Measurements from ENCODE around the gene SEL1L.
A peak's percentile ranks its signal among the peaks of the same experiment; 100 is the strongest.
"Not testable (repeated sequence)": the region's sequence is repeated elsewhere in the genome, so short reads cannot be mapped to it uniquely, and the experiment has no call there.

Gene SEL1L

DNA sequence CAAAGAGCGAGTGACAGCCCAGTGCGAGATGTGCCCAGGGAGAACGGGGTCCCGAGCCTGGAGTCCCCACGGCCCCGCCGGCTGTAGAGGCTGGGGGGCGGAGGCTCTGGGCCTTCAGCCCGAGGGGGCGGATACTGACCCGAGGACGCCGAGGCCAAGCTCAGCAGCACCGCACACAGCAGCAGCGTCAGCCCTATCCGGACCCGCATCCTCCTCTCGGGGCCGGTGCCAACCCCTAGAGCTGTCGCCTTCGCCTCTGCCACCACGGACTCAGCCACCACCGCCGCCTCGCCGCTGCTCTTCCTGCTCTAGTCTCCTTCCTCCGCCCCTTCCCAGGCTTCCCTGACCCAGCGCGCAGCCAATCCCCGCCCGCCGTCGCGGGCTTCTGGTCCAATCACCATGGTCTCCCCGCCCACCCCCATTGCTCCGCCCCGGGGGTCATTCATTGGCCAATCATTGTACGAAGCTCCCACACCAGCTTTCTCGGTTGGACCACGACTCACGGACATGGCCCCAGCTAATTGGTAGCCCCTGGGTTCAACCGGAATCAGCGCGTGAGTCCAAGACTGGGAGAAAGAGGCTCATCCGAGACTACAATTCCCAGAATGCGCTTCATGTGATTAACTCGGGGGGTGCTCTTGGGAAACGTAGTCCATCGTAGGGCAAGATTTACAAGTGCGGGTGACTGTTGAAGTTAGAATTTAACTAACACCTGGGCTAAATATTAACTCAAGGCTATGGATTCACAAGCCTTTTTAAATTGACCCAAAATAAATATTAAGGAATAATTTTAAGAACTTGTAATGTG, at the start of gene SEL1L:
Gene SEL1L, minus strand, starts transcription at position 318 of the 808 bp plus-strand sequence. Its CDS starts 109 bp downstream, at position 209.
- Mint-ChIP-seq H3K4me1 (peaks cover 53% of the 10 kb centered on the region), H3K4me3 (peak within 1 kb of the TSS; percentile 87 to 94), H3K27me3 (peaks cover 2% of the 10 kb centered on the region), H3K27ac (peak within 1 kb of the TSS; percentile 94 to 95), H3K9me3 (peaks cover 5 to 8% of the 10 kb centered on the region in 2 donors)
- ATAC-seq (peak; percentile 97), DNase-seq (peak; percentile 99)

DNA sequence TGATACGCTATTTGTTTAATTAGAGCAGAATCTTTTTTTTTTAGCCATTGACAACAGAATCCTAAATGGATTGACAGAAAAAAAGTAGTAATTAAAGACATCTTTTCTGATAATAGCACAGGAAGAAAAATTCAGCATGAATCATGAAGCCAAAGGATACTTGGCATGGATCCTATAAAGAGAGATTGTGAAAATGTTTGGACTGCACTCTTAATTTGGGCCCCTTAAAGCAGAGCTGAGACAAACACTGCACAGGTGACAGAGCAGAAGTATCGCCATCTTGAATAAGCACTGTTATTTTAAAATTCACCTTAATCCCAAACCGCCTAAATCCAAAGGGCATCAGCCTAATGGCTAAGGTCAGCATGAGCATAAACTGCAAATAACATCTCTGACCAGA, 48.8 kb upstream of the SEL1L start:
- DNase-seq, result no peak
- no peak overlapping the region for H3K27ac Mint-ChIP-seq
- H3K27me3 Mint-ChIP-seq, result peaks cover 22% of the 10 kb centered on the region
- peaks cover 11 to 21% of the 10 kb centered on the region in 2 donors for H3K9me3 Mint-ChIP-seq
- no peak overlapping the region for H3K4me3 Mint-ChIP-seq
- no peaks in the 10 kb centered on the region for H3K4me1 Mint-ChIP-seq
- ATAC-seq, result no peak

DNA sequence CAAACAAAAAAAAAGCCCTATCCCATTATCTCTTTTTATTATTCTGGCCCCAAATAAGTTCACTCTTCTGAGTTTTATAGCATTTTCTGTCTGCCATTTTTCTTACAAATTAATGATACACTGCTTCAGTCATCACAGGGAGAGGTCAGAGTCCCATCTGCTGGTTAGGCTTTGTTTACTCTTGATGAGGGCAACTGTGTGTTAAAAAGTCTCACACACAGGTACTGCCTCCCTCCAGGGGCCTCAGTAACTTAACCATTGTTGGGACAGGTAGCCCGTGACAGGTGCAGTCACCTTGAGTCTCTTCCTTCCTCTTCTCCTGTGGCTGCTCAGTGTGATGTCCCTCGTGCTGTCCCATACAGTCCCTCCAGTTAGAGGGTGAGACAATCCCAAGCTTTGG, 45.5 kb upstream of the SEL1L start:
- ATAC-seq (no peak), DNase-seq (no peak)
- H3K27ac Mint-ChIP-seq, result no peak overlapping the region
- no peaks in the 10 kb centered on the region for H3K4me1 Mint-ChIP-seq
- H3K4me3 Mint-ChIP-seq, result no peak overlapping the region
- H3K27me3 Mint-ChIP-seq, result peaks cover 35% of the 10 kb centered on the region
- H3K9me3 Mint-ChIP-seq, result peaks cover 11 to 21% of the 10 kb centered on the region in 2 donors

DNA sequence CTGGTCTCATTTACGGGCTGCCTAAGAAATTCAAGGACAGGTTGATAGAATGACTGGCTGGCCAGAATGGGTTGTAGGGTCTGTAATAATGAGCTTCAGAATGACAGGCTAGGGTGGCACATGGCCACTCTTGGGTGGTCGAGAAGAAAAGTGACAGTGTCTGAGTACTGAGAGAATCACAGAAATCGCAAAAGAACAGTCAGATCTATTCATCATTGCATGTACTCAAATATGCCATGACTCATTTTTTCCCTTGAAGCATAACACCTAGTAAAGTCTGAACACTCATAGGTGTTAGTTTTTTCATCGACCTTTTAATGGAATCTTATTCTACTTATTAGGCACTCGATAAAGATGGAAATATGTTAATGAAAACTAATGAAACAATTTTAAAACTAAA, 37.8 kb upstream of the SEL1L start:
- Mint-ChIP-seq H3K4me1 (no peaks in the 10 kb centered on the region), H3K27ac (no peak overlapping the region), H3K9me3 (no peaks in the 10 kb centered on the region), H3K4me3 (no peak overlapping the region), H3K27me3 (peaks cover 47% of the 10 kb centered on the region)
- DNase-seq (no peak), ATAC-seq (peak; percentile 54)

DNA sequence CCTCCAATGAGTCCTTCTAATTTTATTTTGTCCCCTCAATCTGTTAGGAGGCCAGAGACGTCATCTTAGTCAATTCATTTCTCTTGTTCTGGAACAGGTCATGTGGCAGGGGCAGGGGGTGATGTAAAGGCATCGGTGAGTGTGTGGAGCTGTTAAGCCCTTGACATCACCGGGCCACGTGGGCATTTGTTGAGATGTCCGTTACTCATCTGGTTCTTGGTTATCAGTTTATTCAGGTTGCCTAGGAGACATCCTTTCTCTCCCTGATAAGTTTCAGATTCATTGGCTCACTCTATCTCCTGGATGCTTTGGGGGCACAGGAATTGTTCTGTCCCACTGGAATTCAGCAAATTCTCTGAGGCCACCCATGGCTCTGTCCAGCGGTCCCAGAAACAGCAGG, 33.6 kb upstream of the SEL1L start:
- ATAC-seq, result no peak
- H3K4me3 Mint-ChIP-seq, result no peak overlapping the region

DNA sequence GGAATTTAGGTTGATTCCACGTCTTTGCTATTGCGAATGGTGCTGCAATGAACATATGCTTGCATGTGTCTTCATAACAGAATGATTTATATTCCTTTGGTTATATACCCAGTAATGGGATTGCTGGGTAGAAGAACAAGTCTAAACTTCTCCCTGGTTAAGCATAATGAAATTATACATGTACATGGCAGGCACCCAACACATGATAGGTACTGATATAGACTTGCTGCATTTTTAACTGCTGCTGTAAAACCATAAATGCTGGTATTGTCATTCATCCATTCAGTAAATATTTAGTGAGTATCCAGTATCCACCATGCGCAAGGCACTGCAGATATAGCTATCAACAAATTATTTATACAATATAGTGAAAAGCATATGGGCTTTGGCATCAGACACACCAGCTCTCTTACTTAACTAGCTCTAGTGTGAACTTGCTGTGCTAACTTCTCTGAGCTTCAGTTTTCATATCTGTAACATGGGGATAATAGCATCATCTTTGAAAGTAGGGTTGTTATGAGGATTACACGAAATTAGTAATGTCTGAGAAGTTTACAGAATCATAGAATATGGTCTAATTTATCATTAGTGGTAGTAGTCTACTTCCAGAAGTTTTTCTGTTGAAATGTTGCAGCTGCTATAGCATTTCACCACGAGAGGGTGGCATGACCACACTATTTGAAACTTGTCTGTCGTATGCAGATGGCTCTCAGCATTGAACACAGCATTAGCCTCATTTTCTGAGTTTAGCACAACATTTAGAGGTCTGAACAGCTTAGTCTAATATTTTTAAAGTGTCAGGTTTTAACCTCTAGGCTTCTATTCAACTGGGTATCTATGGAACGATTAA, 32.0 kb upstream of the SEL1L start:
- Mint-ChIP-seq H3K9me3 (no peaks in the 10 kb centered on the region), H3K4me1 (no peaks in the 10 kb centered on the region), H3K27ac (no peak overlapping the region), H3K27me3 (peaks cover 33% of the 10 kb centered on the region), H3K4me3 (no peak overlapping the region)
- DNase-seq, result no peak
- ATAC-seq, result no peak

More for the DNA sequence above, 33.6 kb upstream of the SEL1L start:
- H3K4me1 Mint-ChIP-seq, result no peaks in the 10 kb centered on the region
- no peak overlapping the region for H3K27ac Mint-ChIP-seq
- DNase-seq, result no peak
- peaks cover 33% of the 10 kb centered on the region for H3K27me3 Mint-ChIP-seq
- no peaks in the 10 kb centered on the region for H3K9me3 Mint-ChIP-seq

DNA sequence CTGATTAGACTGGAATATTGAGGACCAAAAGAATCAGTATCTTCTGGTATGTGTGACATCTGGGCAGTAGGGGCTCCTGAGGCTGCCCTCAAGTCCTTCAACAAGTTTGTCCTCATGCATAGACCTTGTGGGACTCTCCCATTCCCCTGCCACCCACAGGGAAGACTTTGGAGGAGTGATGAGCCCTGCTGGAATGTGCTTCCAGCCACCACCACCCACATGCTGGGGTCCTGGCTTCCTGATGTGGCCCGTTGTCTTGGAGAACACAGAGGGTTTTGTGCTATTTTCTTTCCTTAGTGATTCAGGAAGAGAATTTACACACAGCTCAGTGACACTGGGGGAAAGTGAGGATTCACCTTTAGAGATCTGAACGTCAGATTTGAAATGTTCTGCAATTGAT, 29.2 kb upstream of the SEL1L start:
- Mint-ChIP-seq H3K9me3 (no peaks in the 10 kb centered on the region), H3K4me1 (no peaks in the 10 kb centered on the region), H3K27me3 (peaks cover 19% of the 10 kb centered on the region), H3K4me3 (no peak overlapping the region), H3K27ac (no peak overlapping the region)
- no peak for DNase-seq
- no peak for ATAC-seq

DNA sequence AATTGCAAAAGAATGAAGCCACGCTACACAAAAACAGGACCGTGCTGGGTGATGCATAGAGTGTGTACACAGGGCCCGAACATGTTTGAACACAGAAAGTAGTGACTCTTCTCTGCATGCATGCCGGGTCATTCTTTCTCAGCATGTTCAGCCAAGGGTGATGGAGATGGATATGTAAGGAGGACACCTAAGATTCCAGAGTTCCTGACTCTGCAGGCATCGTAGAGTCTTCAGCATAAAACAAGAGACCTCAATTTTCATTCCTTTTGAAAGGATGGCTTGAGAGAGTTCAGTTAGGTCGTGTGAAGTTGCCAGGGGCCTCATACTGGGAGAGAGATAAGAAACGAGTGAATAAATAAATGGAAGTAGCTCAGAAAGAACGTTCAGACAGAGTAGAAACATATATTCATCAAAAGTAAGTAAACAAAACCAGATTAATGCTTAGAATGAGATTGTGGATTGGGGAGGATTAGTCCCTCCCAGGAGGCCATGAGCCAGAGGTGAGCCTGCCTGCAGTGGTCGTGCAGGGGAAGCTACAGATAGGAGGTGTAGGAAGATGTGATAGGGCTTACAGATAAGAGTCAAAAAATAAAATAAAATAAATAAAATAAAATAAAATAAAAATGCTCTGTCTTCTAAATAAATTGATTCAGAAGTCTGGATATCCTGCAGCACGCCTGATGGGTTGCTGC, 27.6 kb upstream of the SEL1L start:
- ATAC-seq, result no peak
- Mint-ChIP-seq H3K9me3 (no peaks in the 10 kb centered on the region), H3K27me3 (peaks cover 8% of the 10 kb centered on the region), H3K4me3 (no peak overlapping the region), H3K4me1 (no peaks in the 10 kb centered on the region), H3K27ac (no peak overlapping the region)
- DNase-seq, result no peak

DNA sequence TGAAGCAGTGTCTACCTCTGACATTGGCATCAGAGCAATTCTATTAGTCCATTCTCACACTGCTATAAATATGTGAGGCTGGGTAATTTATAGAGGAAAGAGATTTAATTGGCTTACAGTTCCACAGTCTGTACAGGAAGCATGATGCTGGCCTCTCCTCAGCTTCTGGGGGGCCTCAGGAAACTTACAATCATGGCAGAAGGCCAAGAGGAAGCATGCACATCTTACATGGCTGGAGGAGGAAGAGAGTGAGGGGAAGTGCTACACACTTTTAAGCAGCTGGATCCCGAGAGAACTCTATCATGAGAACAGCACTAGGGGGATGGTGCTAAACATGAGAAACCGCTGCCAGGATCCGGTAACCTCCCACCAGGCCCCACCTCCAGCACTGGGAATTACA, 25.7 kb upstream of the SEL1L start:
- no peaks in the 10 kb centered on the region for H3K4me1 Mint-ChIP-seq
- peaks cover 8% of the 10 kb centered on the region for H3K27me3 Mint-ChIP-seq
- no peak overlapping the region for H3K4me3 Mint-ChIP-seq
- DNase-seq (no peak), ATAC-seq (no peak)
- H3K9me3 Mint-ChIP-seq, result no peaks in the 10 kb centered on the region
- H3K27ac Mint-ChIP-seq, result no peak overlapping the region

DNA sequence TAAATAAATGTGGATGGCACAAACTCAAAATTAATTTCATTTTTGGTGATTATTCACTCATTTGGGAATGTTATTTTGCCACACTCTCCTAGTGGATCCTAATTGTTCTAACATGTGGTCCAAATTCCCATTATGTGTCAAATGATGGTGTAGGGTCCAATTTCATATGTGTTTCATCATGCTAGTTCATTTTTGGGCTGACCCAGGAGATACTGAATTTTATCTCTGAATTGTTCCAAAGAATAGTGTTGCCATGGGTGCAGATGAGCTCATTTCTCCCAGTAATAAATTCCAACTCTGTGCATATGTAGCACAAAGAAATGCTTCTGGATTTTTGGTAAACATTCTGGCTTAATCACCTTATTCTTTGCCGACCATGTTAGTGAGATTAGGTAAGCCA, 23.5 kb upstream of the SEL1L start:
- H3K9me3 Mint-ChIP-seq, result no peaks in the 10 kb centered on the region
- no peak for ATAC-seq
- DNase-seq, result no peak
- H3K27me3 Mint-ChIP-seq, result peaks cover 8% of the 10 kb centered on the region
- no peaks in the 10 kb centered on the region for H3K4me1 Mint-ChIP-seq
- no peak overlapping the region for H3K4me3 Mint-ChIP-seq
- no peak overlapping the region for H3K27ac Mint-ChIP-seq

DNA sequence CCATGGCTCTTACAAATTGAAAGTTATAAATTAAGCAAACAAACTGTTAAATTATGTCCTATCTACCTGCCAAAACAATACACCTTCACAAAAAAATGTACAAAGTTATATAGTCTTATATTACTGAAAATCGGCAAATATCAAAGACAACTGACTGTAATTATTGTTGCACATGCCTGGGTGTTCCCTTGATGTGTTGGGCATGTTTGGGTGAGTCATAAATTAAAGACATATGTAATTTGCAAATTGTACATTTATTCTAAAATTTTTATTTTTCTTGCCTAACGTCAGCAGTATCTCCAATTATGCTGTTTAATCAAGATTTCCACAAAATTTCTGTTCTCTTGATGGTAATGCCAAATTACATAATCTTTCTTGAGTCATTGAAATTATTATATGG, 22.0 kb upstream of the SEL1L start:
- Mint-ChIP-seq H3K4me3 (no peak overlapping the region), H3K9me3 (no peaks in the 10 kb centered on the region), H3K27me3 (peaks cover 12% of the 10 kb centered on the region), H3K4me1 (no peaks in the 10 kb centered on the region), H3K27ac (no peak overlapping the region)
- DNase-seq (no peak), ATAC-seq (no peak)

DNA sequence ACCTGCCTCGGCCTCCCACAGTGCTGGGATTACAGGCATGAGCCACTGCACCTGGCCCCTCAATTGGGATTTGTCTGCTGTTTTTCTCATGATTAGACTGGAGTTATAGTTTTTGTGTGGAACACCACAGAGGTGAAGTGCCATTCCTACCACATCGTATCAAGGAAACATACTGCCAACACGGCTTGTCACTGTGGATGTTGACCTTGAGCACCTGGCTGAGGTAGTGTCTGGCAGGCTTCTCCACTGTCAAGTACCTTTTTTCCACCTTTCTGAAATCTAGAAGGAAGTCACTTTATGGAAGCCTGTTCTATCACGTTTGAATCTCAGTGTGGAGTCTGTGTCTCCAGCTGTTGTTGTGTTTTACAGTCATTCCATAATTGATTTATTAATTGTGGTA, 21.4 kb upstream of the SEL1L start:
- Mint-ChIP-seq H3K4me1 (peaks cover 4% of the 10 kb centered on the region), H3K27me3 (peaks cover 12% of the 10 kb centered on the region), H3K4me3 (no peak overlapping the region), H3K27ac (no peak overlapping the region), H3K9me3 (no peaks in the 10 kb centered on the region)
- DNase-seq, result no peak
- no peak for ATAC-seq

DNA sequence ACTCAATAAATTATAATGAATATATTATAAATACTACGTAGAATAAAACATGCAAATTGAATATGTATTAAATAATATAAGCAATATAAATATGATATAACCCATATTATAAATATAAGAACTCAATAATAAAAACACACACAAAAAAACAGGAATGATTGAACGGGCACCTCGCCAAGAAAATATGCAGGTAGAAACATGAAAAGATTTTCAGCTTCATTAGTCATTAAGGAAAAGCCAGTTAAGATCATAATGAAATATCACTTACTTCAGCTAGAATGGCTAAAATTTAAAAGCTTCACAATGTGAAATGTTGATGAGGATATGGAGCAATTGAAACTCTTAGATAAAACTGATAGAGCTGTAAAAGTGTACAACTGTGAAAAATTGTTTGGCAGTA, 17.8 kb upstream of the SEL1L start:
- peaks cover 5% of the 10 kb centered on the region for H3K4me1 Mint-ChIP-seq
- no peak overlapping the region for H3K27ac Mint-ChIP-seq
- no peak overlapping the region for H3K4me3 Mint-ChIP-seq
- peaks cover 19% of the 10 kb centered on the region for H3K27me3 Mint-ChIP-seq
- ATAC-seq (no peak), DNase-seq (no peak)
- no peaks in the 10 kb centered on the region for H3K9me3 Mint-ChIP-seq

DNA sequence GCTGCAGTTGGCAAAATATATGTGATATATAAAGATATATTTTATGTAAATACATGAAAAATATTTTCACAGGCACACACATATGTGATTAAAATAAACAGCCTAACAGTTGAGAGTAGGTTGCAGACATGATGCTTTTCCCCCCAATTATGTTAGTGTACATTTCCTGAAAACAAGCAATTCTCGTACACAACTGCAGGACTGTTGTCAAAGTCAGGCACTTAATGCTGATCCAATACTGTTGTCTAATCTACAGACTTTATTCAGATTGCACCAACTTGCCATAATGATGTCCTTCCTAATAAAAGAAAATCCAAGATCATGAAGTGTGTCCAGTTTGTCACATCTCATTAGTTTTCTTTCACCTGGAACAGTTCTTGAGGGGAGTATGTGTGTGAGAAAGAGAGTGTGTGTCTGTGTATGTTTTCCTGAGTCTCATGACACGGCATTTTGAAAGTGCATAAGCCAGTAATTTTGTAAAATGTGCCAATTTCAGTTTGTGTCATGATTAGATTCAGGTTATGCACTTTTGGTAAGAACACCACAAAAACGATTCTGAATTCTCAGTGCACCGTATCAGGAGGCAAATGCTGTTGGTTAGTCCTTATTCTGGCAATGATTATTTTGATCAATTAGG, 16.5 kb upstream of the SEL1L start:
- DNase-seq, result no peak
- H3K27me3 Mint-ChIP-seq, result peaks cover 19% of the 10 kb centered on the region
- peak overlapping the region in 1 of 2 donors; percentile 3 for H3K4me3 Mint-ChIP-seq
- no peaks in the 10 kb centered on the region for H3K9me3 Mint-ChIP-seq
- H3K4me1 Mint-ChIP-seq, result peaks cover 5% of the 10 kb centered on the region
- no peak overlapping the region for H3K27ac Mint-ChIP-seq
- ATAC-seq, result peak; percentile 89

DNA sequence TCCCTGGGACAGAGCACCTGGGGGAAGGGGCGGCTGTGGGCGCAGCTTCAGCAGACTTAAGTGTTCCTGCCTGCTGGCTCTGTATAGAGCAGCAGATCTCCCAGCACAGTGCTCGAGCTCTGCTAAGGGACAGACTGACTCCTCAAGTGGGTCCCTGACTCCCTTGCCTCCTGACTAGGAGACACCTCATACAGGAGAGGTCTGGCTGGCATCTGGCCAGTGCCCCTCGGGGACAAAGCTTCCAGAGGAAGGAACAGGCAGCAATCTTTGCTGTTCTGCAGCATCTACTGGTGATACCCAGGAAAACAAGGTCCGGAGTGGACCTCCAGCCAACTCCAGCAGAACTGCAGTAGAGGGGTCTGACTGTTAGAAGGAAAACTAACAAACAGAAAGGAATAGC, 7.6 kb upstream of the SEL1L start:
- DNase-seq, ATAC-seq, H3K4me3 Mint-ChIP-seq, H3K9me3 Mint-ChIP-seq, H3K4me1 Mint-ChIP-seq, H3K27ac Mint-ChIP-seq: not testable (repeated sequence)
- H3K27me3 Mint-ChIP-seq, result peaks cover 57% of the 10 kb centered on the region

All from stimulated activated naive CD8-positive, alpha-beta T cell treated with anti-CD3 and anti-CD28 coated beads, Interleukin-15, amount 100 ng/mL, for 72 hours (primary cell).